PC-9 (cell line): ENCODE data around the gene GSC2. TPM values are rescaled to one million over a fixed set of nuclear protein-coding genes. Genes with fewer than 3 reads are reported as not detected.

Source experiments
- BruUV-seq: library from RNA; stranded (reverse); fragments of 400-500 nt; replicated peaks from 2 replicates; lab custom pipeline; 2021; lab: Mats Ljungman, UMichigan
- CTCF ChIA-PET: fragments of 300-600 bp; sonication (Branson Sonifier 250); formaldehyde crosslinking; loops from one replicate; lab custom pipeline; 2022; ENCODE audit warnings: antibody characterized with exemption; lab: Charles Lee
- POLR2A ChIA-PET: fragments of 300-600 bp; sonication (Branson Sonifier 250); formaldehyde crosslinking; loops from one replicate; lab custom pipeline; 2022; ENCODE audit warnings: antibody characterized with exemption; ENCODE audit not compliant: unreplicated experiment; lab: Charles Lee
- DNase-seq, 2 experiments: peaks; one replicate each; pipeline versions ENCODE4 v3.0.0 to v3.0.0-alpha.2; 2015 to 2022; ENCODE audit warnings: mixed read lengths in 1 of 2
- H2AFZ ChIP-seq: fragments of 200-600 bp; sonication (generic); 2 replicates; pipeline ENCODE4 v1.8.1; 2017; ENCODE audit warnings: antibody characterized with exemption
- H3F3A ChIP-seq: fragments of 200-600 bp; sonication (generic); 2 replicates; pipeline ENCODE4 v1.8.1; 2017; ENCODE audit warnings: antibody characterized with exemption, mild to moderate bottlenecking, low read depth; ENCODE audit not compliant: insufficient read depth
- H3K27ac ChIP-seq: fragments of 200-600 bp; sonication (generic); 2 replicates; pipeline ENCODE4 v1.6.1; 2016; ENCODE audit warnings: mixed run types
- H3K27me3 ChIP-seq: fragments of 200-600 bp; sonication (generic); 2 replicates; pipeline ENCODE4 v1.6.1; 2016; ENCODE audit warnings: low read depth, mixed run types; ENCODE audit not compliant: insufficient read depth
- H3K36me3 ChIP-seq: fragments of 200-600 bp; sonication (generic); 2 replicates; pipeline ENCODE4 v1.6.1; 2016; ENCODE audit warnings: low read depth, mixed run types
- H3K4me1 ChIP-seq: fragments of 200-600 bp; sonication (generic); replicated peaks from 2 replicates; pipeline ENCODE4 v1.6.1; 2016; ENCODE audit warnings: mixed run types; ENCODE audit not compliant: insufficient read depth
- H3K4me2 ChIP-seq: fragments of 200-600 bp; sonication (generic); 2 replicates; pipeline ENCODE4 v1.6.1; 2017; ENCODE audit warnings: mixed run types
- H3K4me3 ChIP-seq: fragments of 200-600 bp; sonication (generic); 2 replicates; pipeline ENCODE4 v1.6.1; 2016; ENCODE audit warnings: mixed run types
- H3K79me2 ChIP-seq: fragments of 200-600 bp; sonication (generic); 2 replicates; pipeline ENCODE4 v1.6.1; 2017; ENCODE audit warnings: low read depth, mixed run types
- H3K9me2 ChIP-seq: fragments of 200-600 bp; sonication (generic); 2 replicates; pipeline ENCODE4 v1.8.1; 2017; ENCODE audit warnings: mild to moderate bottlenecking; ENCODE audit not compliant: insufficient read depth
- H3K9me3 ChIP-seq: fragments of 200-600 bp; sonication (generic); 2 replicates; pipeline ENCODE4 v1.8.1; 2016; ENCODE audit warnings: low read depth; ENCODE audit not compliant: insufficient read depth
- H4K20me1 ChIP-seq: fragments of 200-600 bp; sonication (generic); 2 replicates; pipeline ENCODE4 v1.8.1; 2017; ENCODE audit not compliant: insufficient read depth
- CTCF ChIP-seq: fragments of 200-600 bp; sonication (generic); conservative IDR thresholded peaks from 2 replicates; pipeline ENCODE4 v1.6.1; 2017; ENCODE audit warnings: mixed run types, antibody characterized with exemption, mild to moderate bottlenecking, moderate library complexity
- EZH2 ChIP-seq: fragments of 200-600 bp; sonication (generic); IDR thresholded peaks from 2 replicates; pipeline ENCODE4 v1.8.0; 2017; ENCODE audit warnings: antibody characterized with exemption, low read depth
- intact Hi-C: fragments of 100-400 bp; cut with micrococcal nuclease; formaldehyde crosslinking; loops from one replicate; pipeline ENCODE4 v1.10.0; 2022; ENCODE audit not compliant: unreplicated experiment
- total RNA-seq: library from RNA; stranded (reverse); gene quantifications from 2 replicates; pipeline ENCODE4 v1.2.3, GENCODE V29; 2021

The GSC2 gene
- total RNA-seq, 1 experiment from 2014 or later: not detected

GRCh38 chr22:19138217-19139000, 11.7 kb downstream of the GSC2 start:
- H3K4me3 ChIP-seq: no peak overlapping the region
- no TSS peak for BruUV-seq
- peaks cover 11% of the 10 kb centered on the region for H3K79me2 ChIP-seq
- H3K27ac ChIP-seq: no peak overlapping the region
- H3K4me1 ChIP-seq: peaks cover 3% of the 10 kb centered on the region; the same call in 1 of the 2 replicates
- no peak overlapping the region for H3K4me2 ChIP-seq
- TF ChIP-seq CTCF (no peak), EZH2 (no peak)
- H3K36me3 ChIP-seq: peaks cover 3% of the 10 kb centered on the region
- ChIA-PET CTCF (no interaction called here), POLR2A (no interaction called here)
- no peaks in the 10 kb centered on the region for H3K27me3 ChIP-seq
- DNase-seq: no peak
- H4K20me1 ChIP-seq: no peaks in the 10 kb centered on the region
- peaks cover 4% of the 10 kb centered on the region; the same call in 1 of the 2 replicates for H3F3A ChIP-seq
- no peaks in the 10 kb centered on the region for H3K9me2 ChIP-seq
- intact Hi-C loops: no loop called here
- H2AFZ ChIP-seq: no peak overlapping the region
- H3K9me3 ChIP-seq: no peaks in the 10 kb centered on the region

GRCh38 chr22:19137384-19138216, 12.5 kb downstream of the GSC2 start:
- H4K20me1 ChIP-seq: no peaks in the 10 kb centered on the region
- no TSS peak for BruUV-seq
- H2AFZ ChIP-seq: no peak overlapping the region
- no peak overlapping the region for H3K4me2 ChIP-seq
- ChIA-PET CTCF (no interaction called here), POLR2A (no interaction called here)
- no peaks in the 10 kb centered on the region for H3K9me2 ChIP-seq
- intact Hi-C loops: no loop called here
- H3K9me3 ChIP-seq: no peaks in the 10 kb centered on the region
- TF ChIP-seq CTCF: no peak
- TF ChIP-seq EZH2: no peak
- no peak for DNase-seq
- H3K79me2 ChIP-seq: peaks cover 3% of the 10 kb centered on the region; the same call in 1 of the 2 replicates
- H3F3A ChIP-seq: peaks cover 4% of the 10 kb centered on the region; the same call in 1 of the 2 replicates
- H3K4me1 ChIP-seq: no peaks in the 10 kb centered on the region
- H3K36me3 ChIP-seq: peaks cover 3% of the 10 kb centered on the region
- no peaks in the 10 kb centered on the region for H3K27me3 ChIP-seq
- no peak overlapping the region for H3K4me3 ChIP-seq
- H3K27ac ChIP-seq: no peak overlapping the region

- POLR2A ChIA-PET: no interaction called here
- no TSS peak for BruUV-seq
- Histone ChIP-seq H3K79me2 (no peaks in the 10 kb centered on the region), H3K4me2 (no peak overlapping the region), H3K27me3 (no peaks in the 10 kb centered on the region), H3K4me1 (no peaks in the 10 kb centered on the region), H3K4me3 (no peak overlapping the region), H3F3A (no peaks in the 10 kb centered on the region; the same call in 1 of the 2 replicates), H3K9me3 (no peaks in the 10 kb centered on the region), H4K20me1 (no peaks in the 10 kb centered on the region), H3K9me2 (no peaks in the 10 kb centered on the region), H2AFZ (no peak overlapping the region), H3K27ac (no peak overlapping the region), H3K36me3 (peaks cover 3% of the 10 kb centered on the region)
- intact Hi-C loops: no loop called here
- DNase-seq: no peak
- no peak for TF ChIP-seq CTCF
- no peak for TF ChIP-seq EZH2
- CTCF ChIA-PET: no interaction called here
Observed at GRCh38 chr22:19136915-19137314, 13.2 kb downstream of the GSC2 start.
